SW 1271 (cell line): ENCODE measurements around the gene CSPG4.

Experiments
- DNase-seq, 2 experiments: peaks; one replicate each; lab custom pipeline; 2025; lab: John Stamatoyannopoulos, UW

CSPG4 gene

DNA sequence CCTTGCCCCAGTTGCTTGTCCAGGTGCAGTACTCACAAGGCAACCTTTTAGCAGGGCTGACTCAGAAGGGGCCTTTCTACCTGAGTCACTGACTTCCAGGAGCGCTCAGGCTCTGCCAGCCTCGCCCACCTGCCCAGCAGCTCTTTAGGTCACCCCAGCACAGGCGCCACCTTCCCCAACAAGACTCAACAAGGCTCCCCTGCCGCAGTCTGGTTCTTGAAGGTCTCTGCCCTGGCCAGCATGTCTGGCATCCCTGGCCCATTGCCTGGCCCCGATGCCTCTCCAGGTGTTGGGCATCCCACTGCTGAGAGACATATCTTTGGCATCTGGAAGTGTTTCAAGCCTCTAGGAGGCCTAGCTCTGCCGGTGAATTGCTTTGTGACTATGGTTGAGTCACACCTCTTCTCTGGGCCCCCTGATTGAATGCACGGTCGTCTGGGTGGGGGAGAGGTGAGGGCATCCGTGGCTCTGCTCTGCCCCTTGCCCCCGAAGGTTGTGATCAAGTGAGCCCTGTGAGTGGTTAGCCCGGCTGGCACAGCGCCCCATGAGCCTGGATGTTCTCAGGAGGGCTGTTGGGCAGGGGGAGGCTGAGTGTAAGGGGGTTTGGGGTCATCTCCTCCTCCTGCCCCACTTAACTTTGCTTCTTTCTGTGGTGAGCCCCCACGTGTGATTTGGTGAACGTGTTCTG is 43.3 kb downstream of the CSPG4 start:
- no peak for DNase-seq

DNA sequence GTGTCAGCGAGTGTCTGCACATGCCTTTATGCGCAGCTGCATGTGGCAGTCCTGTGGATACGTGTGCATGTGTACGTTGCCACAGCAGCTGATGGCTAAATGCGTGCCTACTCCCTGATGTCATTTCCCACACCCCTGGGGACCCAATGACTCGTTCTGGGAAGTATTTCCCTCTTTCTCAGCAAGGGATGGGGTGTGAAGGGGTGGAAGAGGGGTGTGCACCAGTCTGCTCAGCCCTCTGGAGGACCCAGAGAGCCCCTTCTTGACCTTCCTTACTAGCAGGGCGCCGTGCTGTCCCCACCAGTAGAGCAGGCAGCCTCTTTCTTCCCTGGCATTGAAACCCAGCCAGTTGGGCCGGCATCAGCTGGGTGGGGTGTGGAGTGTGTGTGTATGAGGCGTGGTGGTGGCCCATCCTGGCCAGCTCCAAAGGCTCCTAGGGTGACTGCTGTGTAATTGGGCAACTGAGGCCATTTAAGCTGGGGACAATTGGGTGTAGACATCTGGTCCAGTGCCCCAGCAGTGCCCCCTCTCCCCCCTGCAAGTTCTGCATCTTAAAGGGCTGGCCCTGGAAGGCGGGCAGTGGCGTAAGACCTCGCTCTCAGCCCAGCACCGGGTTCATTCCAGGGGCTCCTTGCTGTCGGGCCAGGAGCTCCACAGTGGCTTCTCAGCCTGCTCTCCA is 45.7 kb downstream of the CSPG4 start:
- peak; percentile 93 to 94 for DNase-seq

DNA sequence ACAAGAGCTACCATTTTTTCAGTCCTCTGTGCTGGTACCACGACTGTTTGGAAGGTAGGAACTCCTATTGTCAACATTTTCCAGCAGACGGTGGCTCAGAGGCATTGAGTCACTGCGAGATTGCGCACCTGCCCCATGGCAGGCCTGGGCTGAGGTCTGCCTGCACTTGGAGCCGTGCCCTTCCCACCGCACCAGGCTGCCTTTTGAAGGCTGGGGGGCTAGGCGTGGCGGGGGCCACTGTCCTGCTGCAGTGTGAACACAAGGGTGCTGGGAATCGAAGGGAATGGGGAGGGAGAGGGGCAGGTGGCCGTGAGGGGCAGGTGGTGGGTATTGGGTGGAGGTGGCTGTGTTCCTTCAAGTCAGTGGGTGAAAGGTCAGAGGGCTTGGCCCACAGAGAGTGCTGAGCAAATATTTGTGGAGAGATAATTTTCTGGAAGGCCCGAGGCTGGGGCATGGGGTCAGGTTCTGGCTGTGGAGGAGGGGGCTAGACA is 48.7 kb downstream of the CSPG4 start:
- DNase-seq: no peak

DNA sequence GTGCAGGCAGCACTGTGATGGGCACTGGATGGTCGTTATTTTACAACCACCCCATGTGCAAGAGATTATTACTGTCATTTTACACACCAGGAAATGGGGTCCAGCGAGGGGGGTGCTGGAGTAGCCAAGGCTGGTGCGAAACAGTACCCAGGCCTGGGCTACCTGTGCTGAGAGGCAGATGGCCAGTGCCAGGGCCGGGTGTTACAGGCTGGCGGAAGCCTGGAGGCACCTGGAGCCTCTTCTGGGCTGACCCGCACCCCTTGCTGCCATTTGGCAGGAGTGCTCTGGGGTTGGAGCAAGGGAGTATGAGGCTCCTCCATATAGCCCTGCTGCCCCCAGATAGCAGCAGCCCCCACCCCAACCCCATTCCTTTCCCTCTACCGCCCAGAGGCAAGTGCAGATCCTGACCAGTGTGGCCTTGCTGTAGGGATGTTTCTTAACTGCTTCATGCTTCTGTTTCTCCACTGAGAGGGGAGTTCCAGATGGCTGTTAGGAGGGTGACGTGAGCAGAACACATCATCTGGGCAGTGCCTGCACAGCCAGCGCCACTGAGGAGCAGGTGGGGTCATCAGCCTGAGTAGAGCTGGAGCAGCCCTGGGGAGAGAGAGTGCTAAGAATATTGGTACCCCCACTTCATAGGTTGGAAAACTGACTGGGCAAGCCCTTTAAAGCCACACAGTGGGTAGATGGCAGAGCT is 49.7 kb downstream of the CSPG4 start:
- DNase-seq: no peak

DNA sequence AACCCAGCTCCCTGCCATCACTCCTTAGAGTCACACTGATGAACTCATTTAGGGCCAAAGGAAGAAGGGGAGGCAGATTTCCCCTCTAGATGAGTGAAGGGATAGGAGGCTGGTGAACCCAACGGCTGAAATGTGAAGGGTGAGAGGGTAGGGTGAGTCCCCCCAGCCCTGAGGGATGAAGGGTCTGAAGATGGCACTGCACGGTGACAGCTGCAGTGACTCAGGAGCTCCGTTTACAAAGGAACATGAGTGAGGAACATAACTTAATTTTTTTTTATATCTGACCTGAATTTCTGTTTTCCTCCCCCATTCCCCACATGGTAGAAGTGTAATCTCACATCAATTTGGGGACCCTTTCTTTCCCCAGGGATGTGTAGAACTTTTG is 50.9 kb downstream of the CSPG4 start:
- DNase-seq: no peak

DNA sequence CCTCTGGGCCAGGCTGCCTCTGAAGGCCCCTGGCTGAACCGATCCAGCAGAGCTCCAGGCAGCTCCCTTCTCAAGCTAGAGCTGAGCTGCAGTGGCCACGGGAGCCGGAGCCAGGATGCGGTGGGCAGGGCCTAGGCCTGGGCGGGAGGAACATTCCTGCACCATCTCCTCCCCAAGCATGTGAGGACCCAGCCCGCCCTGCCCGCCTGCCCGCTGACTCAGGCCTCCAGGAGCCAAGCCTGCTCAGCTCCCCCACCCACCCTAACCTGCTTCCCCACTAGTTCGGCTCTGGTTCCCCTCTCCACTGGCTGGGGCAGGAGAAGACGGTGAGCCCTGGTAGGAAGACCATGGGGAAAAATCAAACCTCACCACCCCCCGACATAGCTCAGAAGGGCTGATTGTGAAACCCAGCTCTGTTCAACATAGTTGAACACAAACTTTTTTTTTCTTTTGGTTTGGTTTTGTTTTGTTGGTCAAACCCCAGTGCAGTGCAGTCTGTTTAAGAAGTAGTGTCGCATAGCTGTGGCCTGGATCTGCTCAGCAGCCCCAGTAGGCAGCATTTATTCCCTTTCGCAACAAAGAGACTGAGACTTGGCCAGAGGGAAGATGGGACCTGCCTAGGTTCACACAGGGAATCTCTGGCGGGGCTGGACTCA is 51.4 kb downstream of the CSPG4 start:
- peak in 1 of 2 experiments; percentile 19 for DNase-seq

DNA sequence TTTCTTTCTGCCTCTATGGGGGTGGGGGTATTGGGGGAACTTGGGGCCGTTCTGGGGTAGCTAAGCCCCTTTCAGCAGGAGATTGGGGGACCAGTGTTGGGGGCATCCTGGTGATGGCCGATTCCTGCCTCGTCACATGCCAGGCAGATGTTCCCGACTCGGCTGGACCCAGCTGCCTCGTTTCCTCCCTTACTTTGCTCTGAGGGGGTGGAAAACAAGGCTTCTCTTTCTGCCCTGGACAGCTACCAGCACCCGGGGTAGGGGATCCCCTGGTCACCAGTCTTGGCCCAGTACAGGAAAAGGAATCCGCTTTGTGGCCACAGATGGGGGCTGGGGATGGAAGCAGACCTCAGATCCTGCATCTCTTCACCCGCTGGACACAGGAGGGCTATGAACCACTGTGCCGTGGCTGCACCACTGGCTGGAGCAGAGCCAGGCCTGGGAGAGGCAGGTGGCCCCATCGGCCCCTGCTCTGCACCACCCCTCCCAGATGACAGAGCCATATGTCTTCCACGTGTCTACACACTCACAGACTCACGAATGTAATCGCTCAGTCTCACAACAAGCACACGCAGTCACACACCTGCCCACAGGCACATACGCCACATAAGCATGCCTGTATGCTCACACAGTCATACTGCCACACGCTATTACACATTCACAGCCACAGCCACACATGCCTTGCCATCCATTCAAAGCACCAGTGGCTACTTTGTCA is 52.6 kb downstream of the CSPG4 start:
- DNase-seq: no peak

DNA sequence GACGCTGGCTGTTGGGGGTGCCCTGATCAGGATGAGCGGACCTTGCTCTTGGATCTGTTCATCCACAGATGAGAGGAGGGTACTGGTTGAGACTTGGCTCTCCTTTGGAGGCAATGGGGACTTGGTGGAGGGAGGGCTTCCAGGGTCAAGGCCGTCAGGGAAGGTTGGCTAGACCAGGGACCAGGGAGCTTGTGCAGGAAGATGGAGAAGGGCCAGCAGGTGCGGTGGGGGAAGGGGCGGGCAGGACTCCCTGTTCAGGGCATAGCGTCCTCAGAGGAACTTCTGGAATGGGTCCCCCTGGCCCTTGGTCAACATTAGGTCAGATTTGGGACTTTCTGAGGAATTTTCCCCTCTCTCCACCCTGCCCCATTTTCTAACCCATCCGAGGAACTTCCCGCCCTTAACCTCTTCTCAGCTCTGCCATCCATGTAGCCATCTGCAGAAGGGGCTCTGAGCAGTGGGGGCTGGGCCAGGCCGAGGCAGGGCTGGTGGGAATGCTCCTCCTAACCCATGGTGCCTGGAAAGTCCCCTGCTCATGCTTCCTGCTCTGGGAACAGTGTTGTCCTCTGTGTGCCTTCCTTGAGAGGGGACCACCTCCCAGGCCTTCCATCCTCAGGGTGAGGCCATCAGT is 53.4 kb downstream of the CSPG4 start:
- DNase-seq: no peak

DNA sequence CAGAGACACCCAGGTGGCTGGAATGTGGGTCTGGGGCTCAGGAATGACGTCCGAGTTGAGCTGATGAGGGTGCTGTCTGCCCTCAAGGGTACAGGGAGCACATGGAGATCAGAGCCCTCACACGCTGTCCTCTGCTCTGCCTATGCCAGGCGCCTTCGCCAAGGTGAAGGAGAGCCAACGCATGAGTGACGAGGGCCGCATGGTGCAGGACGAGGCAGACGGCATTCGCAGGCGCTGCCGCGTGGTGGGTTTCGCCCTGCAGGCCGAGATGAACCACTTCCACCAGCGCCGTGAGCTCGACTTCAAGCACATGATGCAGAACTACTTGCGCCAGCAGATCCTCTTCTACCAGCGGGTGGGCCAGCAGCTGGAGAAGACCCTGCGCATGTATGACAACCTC is 55.8 kb downstream of the CSPG4 start:
- DNase-seq: no peak

DNA sequence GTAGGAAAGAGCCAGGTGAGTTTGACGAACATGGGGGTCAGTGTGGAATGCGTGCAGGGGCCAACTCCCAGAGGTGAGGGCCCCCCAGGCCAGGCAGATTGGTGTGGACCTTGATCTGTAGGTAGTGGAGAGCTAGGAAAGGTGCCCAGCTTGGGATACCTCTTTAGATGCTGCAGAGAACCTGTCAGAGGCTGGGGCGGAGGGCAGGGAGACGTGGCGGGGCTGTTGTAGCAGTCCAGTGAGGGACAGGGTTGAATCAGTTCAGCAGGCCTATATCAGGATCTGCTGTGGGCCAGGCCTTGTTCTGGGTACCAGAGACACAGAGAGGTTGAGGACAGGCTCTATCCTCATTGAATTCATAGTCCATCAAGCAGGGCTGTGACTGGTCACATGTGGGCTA is 56.3 kb downstream of the CSPG4 start:
- DNase-seq: no peak

DNA sequence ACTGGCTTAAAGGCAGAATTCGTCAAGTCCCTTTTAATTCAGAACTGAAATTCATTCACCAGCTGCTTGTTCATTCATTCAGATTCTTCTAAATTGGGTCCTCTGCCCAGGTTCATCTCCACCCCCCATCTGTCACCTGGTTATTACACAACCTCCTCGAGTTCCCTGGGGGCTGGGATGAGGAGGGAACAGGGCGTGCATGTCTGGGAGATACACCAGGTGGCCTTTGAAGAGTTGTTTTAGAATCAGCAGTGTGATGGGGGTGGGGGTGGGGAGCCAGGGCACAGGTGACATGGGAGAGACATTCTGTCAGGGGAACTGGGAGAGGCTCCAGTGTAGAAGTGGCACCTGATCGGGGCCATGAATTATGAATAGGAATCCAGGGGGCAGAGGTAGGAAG is 56.7 kb downstream of the CSPG4 start:
- no peak for DNase-seq

DNA sequence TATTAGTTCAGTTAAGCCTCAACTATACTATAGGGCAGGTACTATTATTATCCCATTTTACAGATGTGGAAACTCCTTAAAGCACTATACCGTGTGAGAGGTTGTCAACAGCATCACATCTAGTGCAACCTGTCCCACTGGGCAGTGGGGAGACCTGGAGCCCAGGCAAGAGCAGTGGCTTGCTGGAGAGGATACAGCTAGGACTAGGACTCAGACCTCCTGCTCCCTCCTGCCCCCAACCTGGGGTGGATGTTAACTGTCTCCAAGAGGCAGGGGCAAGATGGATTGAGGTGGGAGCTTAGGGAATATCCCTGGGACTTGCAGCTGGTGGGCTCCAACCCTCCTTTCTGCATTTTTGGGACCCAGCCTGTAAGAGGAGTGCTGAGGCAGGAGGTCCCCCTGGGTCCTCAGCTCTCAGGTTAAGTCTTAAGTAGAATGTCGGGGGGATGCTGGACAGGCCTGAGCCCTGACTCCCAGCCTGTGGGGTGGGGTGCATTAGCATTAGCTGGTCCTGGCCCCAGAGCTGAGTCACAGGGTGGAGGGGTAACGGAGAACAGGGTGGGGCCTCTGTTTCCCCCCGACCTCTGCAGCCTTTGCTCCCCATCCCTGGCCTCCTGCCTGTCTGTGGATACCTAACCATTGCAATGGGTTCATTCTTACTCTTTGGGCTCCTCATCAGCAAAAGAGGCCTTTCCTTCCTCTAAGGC is 58.3 kb downstream of the CSPG4 start:
- no peak for DNase-seq

DNA sequence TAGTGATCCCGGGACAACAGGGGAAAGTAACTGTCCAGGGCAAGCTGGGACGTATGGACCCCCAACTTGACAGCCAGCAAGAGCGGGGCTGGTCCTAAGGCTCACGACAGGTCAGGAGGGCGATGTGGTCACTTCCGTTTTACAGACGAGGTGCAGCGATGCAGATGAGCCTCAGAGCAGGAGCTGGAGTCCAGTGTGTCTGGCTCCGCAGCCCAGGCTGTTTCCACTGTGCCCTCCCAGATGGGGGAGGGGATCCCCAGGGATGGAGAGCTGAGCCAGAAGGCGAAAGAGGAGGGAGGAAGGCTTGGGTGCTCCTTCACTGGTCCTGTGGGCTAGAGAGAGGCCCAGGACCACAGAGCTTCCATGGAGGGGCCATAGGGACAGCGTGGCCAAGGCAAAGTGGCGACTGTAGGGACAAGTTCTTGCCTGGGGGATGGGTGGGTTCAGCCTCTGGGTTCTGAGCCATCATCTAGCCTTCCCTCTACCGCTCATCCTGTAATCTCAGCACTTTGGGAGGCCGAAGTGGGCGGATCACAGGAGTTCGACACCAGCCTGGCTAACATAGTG is 59.2 kb downstream of the CSPG4 start:
- DNase-seq: no peak

DNA sequence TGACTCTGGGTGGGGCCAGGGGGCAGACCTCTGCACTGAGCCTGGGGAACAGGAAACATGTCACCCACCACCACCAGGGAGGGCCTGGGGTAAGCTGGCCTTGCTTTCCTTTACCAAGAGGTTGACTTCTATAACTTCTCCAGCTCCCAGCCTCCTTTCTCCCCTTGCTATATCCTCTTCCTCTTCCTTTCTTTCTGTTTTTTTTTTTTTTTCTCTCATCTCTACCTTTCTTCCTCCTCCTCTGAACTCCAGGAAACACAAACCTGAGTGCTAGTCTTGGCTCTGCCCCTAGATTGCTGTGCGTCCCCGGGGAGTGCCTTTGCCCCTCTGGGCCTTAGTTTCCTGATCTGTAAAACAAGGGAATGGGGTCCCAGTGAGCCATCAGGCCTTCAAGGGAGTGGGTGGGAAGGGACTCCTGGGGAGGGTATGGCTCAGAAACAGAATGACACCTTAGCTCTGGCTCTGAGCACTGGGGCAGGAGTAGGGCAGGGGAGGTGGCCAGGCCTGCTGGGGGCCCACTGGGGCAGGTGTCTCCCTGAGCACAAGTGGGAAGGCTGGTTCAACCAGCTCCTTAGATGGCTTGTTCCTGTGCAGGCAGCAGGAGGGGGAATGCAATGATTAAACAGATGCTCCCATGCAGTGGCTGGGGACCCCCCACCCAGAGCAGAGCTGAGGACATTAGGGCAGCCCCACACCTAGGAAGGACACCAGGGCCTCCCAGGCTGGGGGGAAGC is 60.7 kb downstream of the CSPG4 start:
- DNase-seq: no peak

DNA sequence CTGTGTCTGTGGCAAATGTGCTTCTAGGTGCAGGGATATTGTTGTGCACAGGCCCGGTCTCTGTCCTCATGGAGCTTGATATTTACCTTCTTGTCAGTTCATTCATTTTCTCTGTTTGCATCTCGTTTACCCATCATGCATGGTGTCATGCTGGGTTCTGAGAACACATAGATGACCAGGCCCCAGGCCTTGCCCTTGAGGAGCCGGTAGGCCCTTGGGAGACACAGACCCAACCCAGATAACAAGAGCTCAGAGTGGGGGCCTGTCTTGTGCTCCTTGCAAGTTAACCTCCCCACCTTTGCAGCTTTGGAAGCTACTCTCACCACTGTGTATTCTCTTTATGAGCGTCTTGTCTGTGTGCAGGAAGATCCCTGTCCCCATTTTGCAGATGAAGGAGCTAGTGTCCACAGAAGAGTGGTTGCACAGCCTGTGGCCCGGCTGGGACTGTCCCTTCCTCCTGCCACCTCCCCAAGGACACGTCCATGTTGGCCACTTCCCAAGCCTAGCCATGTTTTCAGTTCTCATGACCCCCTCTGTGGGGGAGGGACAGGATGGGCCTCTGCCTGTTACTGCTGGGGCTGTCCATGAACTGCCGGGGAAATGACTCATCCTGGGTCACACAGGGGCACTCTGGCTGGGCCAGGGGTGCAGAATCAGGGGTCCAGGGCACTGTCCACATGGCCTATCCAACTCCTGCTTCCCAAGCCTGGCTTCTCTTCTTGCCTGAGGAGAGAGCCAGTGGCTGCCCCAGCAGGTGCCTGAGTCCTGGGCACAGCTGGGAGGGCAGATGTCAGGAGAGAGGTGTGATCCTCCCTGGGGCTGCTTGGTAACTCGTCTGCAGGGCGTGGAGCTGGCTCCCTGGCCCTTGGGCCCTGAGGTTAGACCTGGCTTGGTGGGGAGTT is 61.5 kb downstream of the CSPG4 start:
- DNase-seq: peak; percentile 36 to 56

DNA sequence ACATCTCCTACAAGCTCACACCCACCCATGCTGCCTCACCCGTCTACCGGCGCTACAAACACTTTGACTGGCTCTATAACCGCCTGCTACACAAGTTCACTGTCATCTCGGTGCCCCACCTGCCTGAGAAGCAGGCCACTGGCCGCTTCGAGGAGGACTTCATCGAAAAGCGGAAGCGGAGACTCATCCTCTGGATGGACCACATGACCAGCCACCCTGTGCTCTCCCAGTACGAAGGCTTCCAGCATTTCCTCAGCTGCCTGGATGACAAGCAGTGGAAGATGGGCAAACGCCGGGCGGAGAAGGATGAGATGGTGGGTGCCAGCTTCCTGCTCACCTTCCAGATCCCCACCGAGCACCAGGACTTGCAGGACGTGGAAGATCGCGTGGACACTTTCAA is 62.8 kb downstream of the CSPG4 start:
- no peak for DNase-seq

DNA sequence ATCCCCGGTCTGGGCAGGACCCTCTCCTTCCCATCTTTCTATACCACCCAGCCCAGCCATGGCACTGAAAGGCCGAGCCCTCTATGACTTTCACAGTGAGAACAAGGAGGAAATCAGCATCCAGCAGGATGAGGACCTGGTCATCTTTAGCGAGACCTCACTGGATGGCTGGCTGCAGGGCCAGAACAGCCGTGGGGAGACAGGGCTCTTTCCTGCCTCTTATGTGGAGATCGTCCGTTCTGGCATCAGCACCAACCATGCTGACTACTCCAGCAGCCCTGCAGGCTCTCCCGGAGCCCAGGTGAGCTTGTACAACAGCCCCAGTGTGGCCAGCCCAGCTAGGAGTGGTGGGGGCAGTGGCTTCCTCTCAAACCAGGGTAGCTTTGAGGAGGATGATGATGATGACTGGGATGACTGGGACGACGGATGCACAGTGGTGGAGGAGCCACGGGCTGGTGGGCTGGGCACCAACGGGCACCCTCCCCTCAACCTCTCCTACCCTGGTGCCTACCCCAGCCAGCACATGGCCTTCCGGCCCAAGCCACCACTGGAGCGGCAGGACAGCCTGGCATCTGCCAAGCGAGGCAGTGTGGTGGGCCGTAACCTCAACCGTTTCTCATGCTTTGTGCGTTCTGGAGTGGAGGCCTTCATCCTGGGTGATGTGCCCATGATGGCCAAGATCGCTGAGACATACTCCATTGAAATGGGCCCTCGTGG is 63.4 kb downstream of the CSPG4 start:
- no peak for DNase-seq
